Measurements from ENCODE around the gene APBA1.

The APBA1 gene

DNA sequence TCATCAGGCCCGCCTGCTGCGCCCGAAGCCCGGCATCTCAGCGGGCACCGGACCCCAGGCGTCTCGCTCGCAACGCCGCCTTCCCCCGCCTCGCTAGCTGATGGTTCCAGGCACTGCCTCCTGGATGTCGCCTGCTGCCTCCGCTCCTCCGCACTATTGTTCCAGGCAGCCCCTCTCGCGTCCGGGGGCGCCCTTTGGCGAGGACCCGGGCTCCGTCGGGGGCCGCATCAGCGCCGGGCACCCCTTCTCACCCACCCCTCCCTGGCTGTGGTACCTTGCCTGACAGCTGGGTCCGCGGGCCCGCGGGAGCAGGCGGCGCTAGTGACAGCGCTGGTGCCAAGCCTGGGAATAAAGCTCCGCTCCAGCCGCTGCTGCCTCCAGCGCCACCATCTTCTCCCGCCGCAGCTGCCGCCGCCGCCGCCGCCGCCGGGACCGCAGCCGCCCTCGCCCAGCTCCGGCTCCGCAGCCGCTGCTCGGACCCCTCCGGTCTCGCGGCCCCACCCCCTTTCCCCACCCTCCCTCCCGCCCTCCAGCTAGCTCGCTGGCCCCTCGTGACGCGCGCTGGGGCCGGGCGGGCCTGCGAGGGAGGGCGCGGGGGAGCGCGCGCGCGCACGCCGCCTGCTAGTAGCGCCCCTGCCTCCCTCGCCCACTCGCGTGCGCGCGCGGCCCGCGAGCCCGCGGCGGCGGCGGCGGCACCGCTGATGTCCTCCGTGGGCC, at the start of gene APBA1:
Gene APBA1 (minus strand): TSS at position 493 of the 717 bp plus-strand sequence.
- no peak for DNase-seq (ENCODE audit: low read depth, low spot score)

DNA sequence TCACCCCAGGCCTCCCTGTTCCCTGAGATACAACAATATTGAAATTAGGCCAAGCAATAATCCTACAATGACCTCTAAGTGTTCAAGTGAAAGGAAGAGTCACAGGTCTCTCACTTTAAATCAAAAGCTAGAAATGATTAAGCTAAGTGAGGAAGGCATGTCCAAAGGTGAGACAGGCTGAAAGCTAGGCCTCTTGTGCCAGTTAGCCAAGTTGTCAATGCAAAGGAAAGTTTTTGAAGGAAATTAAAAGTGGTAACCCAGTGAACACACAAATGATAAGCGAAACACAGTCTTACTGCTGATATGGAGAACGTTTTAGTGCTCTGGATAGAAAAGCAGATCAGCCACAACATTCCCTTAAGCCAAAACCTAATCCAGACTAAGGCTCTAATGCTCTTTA, 47.8 kb upstream of the APBA1 start:
- DNase-seq (ENCODE audit: low read depth, low spot score), result no peak

- no peak for DNase-seq (ENCODE audit: low read depth, low spot score)
These were observed 47.2 kb upstream of the APBA1 start for GRCh38 chr9:69719367-69719766.

DNA sequence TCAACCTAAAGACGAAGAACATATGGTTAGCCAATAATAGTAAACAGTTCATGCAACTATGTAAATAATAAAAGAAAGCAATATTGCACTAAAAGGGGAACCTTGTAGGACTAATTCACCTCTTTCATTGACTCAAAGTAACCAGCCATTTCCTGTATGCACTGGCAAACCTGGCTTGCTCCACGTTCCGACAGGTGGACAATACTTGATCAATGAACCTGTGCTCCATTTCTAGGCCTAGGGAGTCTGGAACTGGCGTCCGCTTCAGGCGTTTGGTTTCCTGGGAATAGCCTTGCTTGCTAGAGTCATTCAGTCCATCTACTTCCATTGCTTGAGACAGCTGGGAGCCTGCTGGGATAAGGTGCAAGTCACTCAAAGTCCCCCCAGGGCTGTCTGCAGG, 46.0 kb upstream of the APBA1 start:
- DNase-seq (ENCODE audit: low read depth, low spot score), result no peak

DNA sequence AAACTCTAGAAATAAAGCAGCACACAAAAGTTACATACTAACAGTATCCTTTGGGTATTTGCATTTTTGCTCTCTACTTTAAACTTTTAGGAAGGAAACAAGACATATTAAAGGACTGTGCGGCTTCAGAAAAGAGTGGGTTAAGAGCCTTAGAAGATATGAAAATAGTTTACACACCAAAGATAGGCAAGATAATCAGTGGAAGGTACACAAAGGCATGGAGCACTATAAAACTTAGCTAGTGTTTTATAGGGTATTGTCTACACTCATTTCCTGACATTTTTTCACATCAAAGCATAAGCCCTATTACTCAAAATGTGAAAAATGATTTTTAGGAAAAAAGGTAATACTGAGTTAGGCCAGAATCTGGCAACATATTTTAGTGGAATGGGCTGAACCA, 43.7 kb upstream of the APBA1 start:
- no peak for DNase-seq (ENCODE audit: low read depth, low spot score)

DNA sequence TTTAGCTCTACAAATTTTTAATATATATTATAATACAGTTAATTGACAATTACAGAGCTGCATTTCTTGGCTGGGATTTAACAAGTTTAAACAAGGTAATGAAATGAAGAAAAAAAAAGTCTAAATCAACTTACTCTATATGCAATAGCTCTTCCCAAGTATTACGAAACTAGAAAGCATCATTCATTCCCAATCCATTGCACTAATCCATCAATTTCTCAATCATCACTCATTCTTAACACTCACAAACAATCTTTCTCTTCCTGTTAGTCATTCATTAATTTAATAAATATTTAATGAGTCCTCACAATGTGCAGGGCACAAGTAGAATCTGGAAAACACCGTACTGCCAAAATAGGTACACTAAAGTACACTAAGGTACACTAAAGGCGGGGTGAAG, 42.9 kb upstream of the APBA1 start:
- no peak for DNase-seq (ENCODE audit: low read depth, low spot score)

DNA sequence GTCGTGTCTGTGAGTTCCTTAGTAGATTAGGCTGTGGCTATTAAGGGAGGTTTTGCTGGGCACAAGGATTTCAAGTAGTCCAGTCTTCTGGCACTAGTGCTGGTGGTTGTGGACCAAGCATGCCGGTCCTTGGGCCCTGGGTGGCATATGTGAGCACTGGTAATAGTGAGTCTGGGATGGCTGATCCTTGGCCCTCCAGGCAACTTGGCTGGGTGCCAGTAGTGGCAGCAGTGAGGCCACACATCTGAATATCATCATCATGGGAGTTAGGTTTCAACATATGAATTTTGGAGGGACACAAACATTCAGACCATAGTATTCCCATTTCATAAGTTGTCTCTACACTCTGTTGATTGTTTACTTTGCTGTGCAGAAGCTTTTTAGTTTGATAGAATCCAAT, 25.3 kb upstream of the APBA1 start:
- no peak for DNase-seq (ENCODE audit: low read depth, low spot score)

DNA sequence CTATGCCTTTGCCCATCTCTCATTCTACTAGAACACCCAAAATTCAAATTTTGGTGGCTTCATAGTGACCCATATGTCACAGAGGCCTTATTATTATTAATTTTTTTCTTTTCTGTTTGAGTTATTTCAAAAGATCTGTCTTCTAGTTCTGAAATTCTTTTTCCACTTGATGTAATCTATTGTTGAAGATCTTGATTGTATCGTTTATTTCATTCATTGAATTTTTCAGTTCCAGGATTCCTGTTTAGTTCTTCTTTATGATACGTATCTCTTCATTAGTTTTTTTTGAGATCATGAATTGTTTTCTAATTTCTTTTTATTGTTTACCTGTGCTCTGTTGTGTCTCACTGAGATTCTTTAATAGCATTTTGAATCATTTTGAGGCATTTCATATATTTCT, 24.6 kb upstream of the APBA1 start:
- no peak for DNase-seq (ENCODE audit: low read depth, low spot score)

GRCh38 chr9:69689991-69690538, 17.9 kb upstream of the APBA1 start:
- DNase-seq (ENCODE audit: low read depth, low spot score), result no peak

DNA sequence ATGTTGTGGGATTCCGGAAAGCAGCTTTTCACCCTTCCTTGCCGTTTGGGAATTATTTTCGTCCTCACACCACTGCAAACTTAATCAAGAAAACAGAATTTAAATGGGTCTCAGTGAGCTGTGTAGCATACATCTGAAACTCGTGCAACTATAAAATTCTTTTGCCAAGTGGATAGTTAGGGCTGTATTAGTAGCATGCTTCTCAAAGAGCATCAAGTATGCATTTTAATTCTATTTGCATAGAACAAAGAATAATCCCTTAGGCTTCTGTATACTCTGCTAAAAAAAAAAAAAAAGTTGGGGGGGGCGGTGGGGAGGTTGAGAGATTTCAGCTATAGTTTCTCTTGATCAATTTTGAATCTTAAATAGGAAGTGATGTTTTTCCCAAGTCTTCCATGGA, 11.8 kb upstream of the APBA1 start:
- no peak for DNase-seq (ENCODE audit: low read depth, low spot score)

DNA sequence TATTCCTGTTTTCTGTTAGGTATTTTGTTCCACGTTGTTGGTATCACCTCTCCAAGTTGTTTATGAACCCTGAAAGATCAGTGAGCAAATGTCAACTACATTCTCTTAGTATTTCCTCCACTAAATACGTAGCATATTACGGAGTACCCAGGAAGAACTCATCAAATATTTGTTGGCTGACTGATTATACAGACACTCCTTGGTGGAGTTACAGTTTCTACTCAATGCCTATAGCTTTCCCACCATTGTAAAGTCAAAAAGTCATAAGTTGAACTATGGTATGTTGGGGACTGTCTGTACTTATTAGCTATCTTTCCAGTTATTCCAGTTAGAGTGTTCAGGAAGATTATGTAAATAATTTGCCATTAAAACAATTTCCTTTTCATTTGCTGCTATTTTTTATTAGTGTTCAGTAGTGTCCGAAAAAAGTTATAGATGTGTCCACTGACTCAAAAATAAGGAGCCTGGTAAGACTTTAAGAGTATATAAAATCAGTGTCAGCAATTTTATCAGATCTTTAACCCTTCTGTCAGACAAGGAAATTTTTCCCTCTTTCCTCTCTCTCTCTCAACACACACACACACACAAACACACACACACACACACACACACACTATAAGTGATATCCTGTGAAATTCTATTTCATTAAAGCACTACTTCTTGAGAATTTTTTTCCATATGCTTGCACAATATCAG, 6.8 kb upstream of the APBA1 start:
- DNase-seq (ENCODE audit: low read depth, low spot score), result no peak

- no peak for DNase-seq (ENCODE audit: low read depth, low spot score)
These were observed 5.8 kb upstream of the APBA1 start for GRCh38 chr9:69677931-69678330.

- DNase-seq (ENCODE audit: low read depth, low spot score), result no peak
These were observed 3.4 kb upstream of the APBA1 start for GRCh38 chr9:69675563-69675962.

- DNase-seq (ENCODE audit: low read depth, low spot score), result no peak
These were observed 2.7 kb upstream of the APBA1 start for GRCh38 chr9:69674716-69675438.

GRCh38 chr9:69674112-69674685, 2.0 kb upstream of the APBA1 start:
- no peak for DNase-seq (ENCODE audit: low read depth, low spot score)

DNA sequence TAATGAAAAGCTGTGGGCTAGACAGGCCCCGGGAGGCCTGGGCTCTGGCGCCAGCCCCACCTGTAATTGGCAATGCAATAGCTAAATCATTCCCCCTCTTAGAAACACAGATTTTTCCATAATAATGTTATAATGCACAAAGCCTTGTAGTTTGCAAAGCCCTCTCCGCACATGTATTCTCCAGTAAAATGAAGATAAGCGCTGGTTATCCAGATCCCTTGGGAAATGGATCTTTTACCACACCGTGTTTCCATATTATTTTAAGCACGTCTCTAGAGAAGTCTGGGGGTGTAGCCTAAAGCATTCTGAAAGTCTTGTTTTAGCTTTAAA, 1.1 kb upstream of the APBA1 start:
- DNase-seq (ENCODE audit: low read depth, low spot score), result no peak

DNA sequence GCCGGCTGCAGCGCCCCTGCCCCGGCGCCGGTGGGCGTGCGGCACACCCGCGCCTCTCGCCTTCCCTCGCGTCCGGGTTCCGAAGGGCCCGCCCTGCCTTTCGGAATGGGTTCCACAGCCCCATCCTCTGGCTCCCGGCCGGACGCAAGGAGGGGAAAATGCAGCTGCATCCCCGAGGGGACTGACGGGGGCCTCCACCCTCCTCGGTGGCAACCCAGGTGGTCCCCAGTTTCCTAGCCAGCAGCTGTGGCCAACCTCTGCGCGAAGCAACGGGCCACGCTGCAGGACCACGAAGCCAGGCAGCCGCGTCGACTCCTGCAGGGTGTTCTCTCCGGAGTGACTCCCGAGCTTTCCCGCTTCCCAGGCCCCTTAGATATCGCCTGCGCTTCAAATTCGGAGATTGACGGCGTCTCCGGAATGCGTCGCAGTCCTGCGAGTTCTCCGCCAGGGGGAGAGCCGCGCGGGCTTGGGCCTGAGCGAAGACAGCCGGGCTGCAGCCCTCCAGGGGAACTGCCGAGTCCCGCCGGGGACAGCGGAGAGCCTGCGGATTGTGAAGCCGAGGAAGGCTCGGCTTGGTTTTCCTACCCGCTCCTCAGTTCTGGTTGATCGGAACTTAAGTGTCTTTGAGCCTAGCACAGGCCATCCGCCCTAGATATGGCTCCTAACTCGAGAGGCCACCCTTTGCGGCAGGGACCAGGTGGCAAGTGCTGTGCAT, 582 bp upstream of the APBA1 start:
- DNase-seq (ENCODE audit: low read depth, low spot score), result peak; percentile 79

DNA sequence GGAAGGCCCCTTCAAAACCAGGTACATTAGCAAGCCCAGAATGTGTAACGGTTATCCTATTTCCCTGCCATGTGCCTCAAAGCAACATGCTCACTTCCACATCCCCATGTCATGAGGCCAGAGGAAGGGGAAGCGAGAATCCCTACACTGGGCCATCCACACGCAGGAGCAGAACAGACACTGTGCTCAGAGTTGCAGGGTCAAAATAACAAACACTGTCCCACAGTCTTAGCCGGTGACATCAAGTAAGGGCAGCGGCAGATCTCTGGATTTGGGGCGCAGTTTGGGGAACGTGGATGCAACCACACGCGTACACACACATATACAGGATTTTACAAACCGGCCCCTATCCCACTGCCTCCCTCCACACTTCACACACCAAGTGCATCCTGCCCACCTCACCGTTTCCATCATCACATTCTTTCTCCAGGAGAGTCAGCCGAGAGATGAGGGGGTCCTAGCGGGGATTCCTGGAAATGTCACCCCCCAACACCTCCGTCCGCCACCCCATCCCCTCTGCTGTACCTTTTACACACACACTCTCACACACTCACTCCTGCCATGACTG, 776 bp downstream of the APBA1 start:
- DNase-seq (ENCODE audit: low read depth, low spot score), result no peak

- no peak for DNase-seq (ENCODE audit: low read depth, low spot score)
These were observed 4.9 kb downstream of the APBA1 start for GRCh38 chr9:69667306-69667705.

GRCh38 chr9:69660304-69660703, 11.9 kb downstream of the APBA1 start:
- DNase-seq (ENCODE audit: low read depth, low spot score), result no peak

GRCh38 chr9:69658987-69659675, 13.0 kb downstream of the APBA1 start:
- DNase-seq (ENCODE audit: low read depth, low spot score), result no peak
